Endodermal cell (in vitro differentiated cells): Measurements from ENCODE around the gene TRIM9. TPM values are rescaled to one million over a fixed set of nuclear protein-coding genes. Genes with fewer than 3 reads are reported as not detected.

Source experiments
- DNase-seq: peaks from one replicate; pipeline ENCODE4 v3.0.0-alpha.2; 2017
- H3K27ac ChIP-seq: 2 replicates; pipeline ENCODE4 v1.5.1; 2013; ENCODE audit warnings: mild to moderate bottlenecking, low read depth, low read length, moderate library complexity
- H3K27me3 ChIP-seq: 2 replicates; pipeline ENCODE4 v1.6.1; 2013; ENCODE audit warnings: mild to moderate bottlenecking, low read length, moderate library complexity; ENCODE audit not compliant: insufficient read depth, control insufficient read depth, poor library complexity, severe bottlenecking
- H3K36me3 ChIP-seq: 2 replicates; pipeline ENCODE4 v1.7.0; 2013; ENCODE audit warnings: mild to moderate bottlenecking, low read length, moderate library complexity; ENCODE audit not compliant: control insufficient read depth, insufficient read depth
- H3K4me1 ChIP-seq: one replicate; pipeline ENCODE4 v1.7.0; 2013; ENCODE audit warnings: low read length; ENCODE audit not compliant: control insufficient read depth, insufficient read depth
- H3K4me3 ChIP-seq: 2 replicates; pipeline ENCODE4 v1.5.1; 2013; ENCODE audit warnings: mild to moderate bottlenecking, low read length, moderate library complexity
- H3K9ac ChIP-seq: 2 replicates; pipeline ENCODE4 v1.6.1; 2013; ENCODE audit warnings: mild to moderate bottlenecking, low read length, moderate library complexity; ENCODE audit not compliant: poor library complexity, severe bottlenecking; ENCODE audit errors: extremely low read depth
- H3K9me3 ChIP-seq: 2 replicates; pipeline ENCODE4 v1.6.1; 2013; ENCODE audit warnings: mild to moderate bottlenecking, low read length, moderate library complexity; ENCODE audit not compliant: control insufficient read depth
- H3K27ac Mint-ChIP-seq: 2 replicates; pipeline ENCODE4 v1.8.0; 2020; ENCODE audit warnings: mixed read lengths
- H3K27me3 Mint-ChIP-seq: 2 replicates; pipeline ENCODE4 v1.8.0; 2021; ENCODE audit warnings: mild to moderate bottlenecking, mixed read lengths; ENCODE audit not compliant: insufficient read depth
- H3K36me3 Mint-ChIP-seq: 2 replicates; pipeline ENCODE4 v1.8.0; 2020; ENCODE audit warnings: low read depth, mixed read lengths
- H3K4me1 Mint-ChIP-seq: 2 replicates; pipeline ENCODE4 v1.8.0; 2020; ENCODE audit warnings: mixed read lengths
- H3K4me3 Mint-ChIP-seq: 2 replicates; pipeline ENCODE4 v1.8.0; 2020; ENCODE audit warnings: mild to moderate bottlenecking, moderate library complexity, mixed read lengths
- H3K9me3 Mint-ChIP-seq: 2 replicates; pipeline ENCODE4 v1.8.0; 2020; ENCODE audit warnings: mild to moderate bottlenecking, mixed read lengths
- CTCF ChIP-seq: fragments of 200-600 bp; sonication (generic); conservative IDR thresholded peaks from 2 replicates; pipeline ENCODE4 v1.5.0; 2021; ENCODE audit warnings: antibody characterized with exemption, mild to moderate bottlenecking
- WGBS, 2 experiments: methylation state at CpG; one replicate each; pipeline versions ENCODE4 v1.1.5 to v1.1.7; 2013; ENCODE audit warnings: missing lambda C conversion rate in 2 of 2, mixed read lengths in 1 of 2; ENCODE audit not compliant: insufficient coverage in 1 of 2, insufficient read length in 1 of 2; 5-methylcytosine and 5-hydroxymethylcytosine counted together
- total RNA-seq, 2 donors: library from RNA; stranded (reverse); fragmentation: NEBNext Ultra II Directional in 1 of 2; extraction: Animal tissue kit (Norgen Biotek cat#: 25700) in 1 of 2; gene quantifications; 2 replicates in 1 of 2; 3 replicates in 1 of 2; pipeline ENCODE4 v1.2.1, GENCODE V29; 2021

The TRIM9 gene
- total RNA-seq, 2 donors from 2014 or later = 0.81 to 0.82 TPM

GRCh38 chr14:50937325-50937724 is 157.6 kb downstream of the TRIM9 start:
- 89 to 100% methylated on average over 1 to 2 of the region's 2 CpGs for WGBS, 2 experiments
- H3K36me3 Mint-ChIP-seq = peaks cover 16% of the 10 kb centered on the region
- H3K9ac ChIP-seq = no peak overlapping the region
- H3K27ac ChIP-seq = no peak overlapping the region
- no peak for DNase-seq
- H3K4me3 ChIP-seq = no peak overlapping the region
- H3K27ac Mint-ChIP-seq = no peak overlapping the region
- TF ChIP-seq CTCF = no peak
- no peaks in the 10 kb centered on the region for H3K27me3 Mint-ChIP-seq
- H3K36me3 ChIP-seq = no peaks in the 10 kb centered on the region
- H3K4me3 Mint-ChIP-seq = no peak overlapping the region
- no peaks in the 10 kb centered on the region for H3K27me3 ChIP-seq
- no peaks in the 10 kb centered on the region for H3K9me3 ChIP-seq
- H3K9me3 Mint-ChIP-seq = no peaks in the 10 kb centered on the region
- H3K4me1 ChIP-seq = no peaks in the 10 kb centered on the region
- H3K4me1 Mint-ChIP-seq = peaks cover 11% of the 10 kb centered on the region

GRCh38 chr14:50936882-50937281 is 158.0 kb downstream of the TRIM9 start:
- peaks cover 12% of the 10 kb centered on the region for H3K4me1 Mint-ChIP-seq
- H3K27ac Mint-ChIP-seq = no peak overlapping the region
- Histone ChIP-seq H3K9ac (no peak overlapping the region), H3K27ac (no peak overlapping the region), H3K36me3 (no peaks in the 10 kb centered on the region), H3K9me3 (no peaks in the 10 kb centered on the region), H3K4me1 (no peaks in the 10 kb centered on the region), H3K27me3 (no peaks in the 10 kb centered on the region), H3K4me3 (no peak overlapping the region)
- no peak for DNase-seq
- no peaks in the 10 kb centered on the region for H3K27me3 Mint-ChIP-seq
- H3K9me3 Mint-ChIP-seq = no peaks in the 10 kb centered on the region
- WGBS, 2 experiments = 100% methylated on average over 2 of the region's 2 CpGs; no CpG with 5 or more reads in 1 of the 2 experiments
- H3K36me3 Mint-ChIP-seq = peaks cover 14% of the 10 kb centered on the region
- no peak for TF ChIP-seq CTCF
- no peak overlapping the region for H3K4me3 Mint-ChIP-seq

- no peak overlapping the region for H3K4me3 Mint-ChIP-seq
- H3K36me3 Mint-ChIP-seq = peaks cover 17% of the 10 kb centered on the region
- Histone ChIP-seq H3K27me3 (no peaks in the 10 kb centered on the region), H3K4me1 (no peaks in the 10 kb centered on the region), H3K4me3 (no peak overlapping the region), H3K36me3 (no peaks in the 10 kb centered on the region), H3K9ac (no peak overlapping the region), H3K27ac (no peak overlapping the region), H3K9me3 (no peaks in the 10 kb centered on the region)
- no peak for DNase-seq
- H3K4me1 Mint-ChIP-seq = peaks cover 12% of the 10 kb centered on the region
- no peaks in the 10 kb centered on the region for H3K27me3 Mint-ChIP-seq
- H3K27ac Mint-ChIP-seq = no peak overlapping the region
- no peak for TF ChIP-seq CTCF
- no peaks in the 10 kb centered on the region for H3K9me3 Mint-ChIP-seq
- 75 to 79% methylated on average over 2 of the region's 2 CpGs for WGBS, 2 experiments
Observed at GRCh38 chr14:50936016-50936340, 158.9 kb downstream of the TRIM9 start.
